Hematopoietic multipotent progenitor cell treated with erythropoietin and hydrocortisone succinate and interleukin-3 and kit ligand, for 17 days (in vitro differentiated cells): ENCODE results near the gene FBXL3.
A peak's percentile ranks its signal among the peaks of the same experiment; 100 is the strongest.
"Not testable (repeated sequence)": the region's sequence is repeated elsewhere in the genome, so short reads cannot be mapped to it uniquely, and the experiment has no call there.

Source experiments
- DNase-seq: peaks from one replicate; pipeline ENCODE4 v3.0.0-alpha.2; 2015; ENCODE audit warnings: low spot score

The FBXL3 gene

GRCh38 chr13:76983676-76984075 lies 43.3 kb downstream of the FBXL3 start:
- DNase-seq = no peak

- DNase-seq = no peak
Measured at GRCh38 chr13:76982061-76982460, 44.9 kb downstream of the FBXL3 start.

- DNase-seq = peak; percentile 75
Measured at GRCh38 chr13:76980075-76980718, 46.8 kb downstream of the FBXL3 start.

- no peak for DNase-seq
Measured at GRCh38 chr13:76976929-76977328, 50.0 kb downstream of the FBXL3 start.

- no peak for DNase-seq
Measured at GRCh38 chr13:76976490-76976889, 50.5 kb downstream of the FBXL3 start.

GRCh38 chr13:76975863-76976262 lies 51.1 kb downstream of the FBXL3 start:
- DNase-seq = no peak

- DNase-seq = no peak
Measured at GRCh38 chr13:76974618-76974975, 52.4 kb downstream of the FBXL3 start.

GRCh38 chr13:76973920-76974617 lies 52.9 kb downstream of the FBXL3 start:
- DNase-seq = no peak

- no peak for DNase-seq
Measured at GRCh38 chr13:76971851-76972829, 54.8 kb downstream of the FBXL3 start.

- DNase-seq = no peak
Measured at GRCh38 chr13:76971215-76971614, 55.7 kb downstream of the FBXL3 start.

- no peak for DNase-seq
Measured at GRCh38 chr13:76969488-76970365, 57.2 kb downstream of the FBXL3 start.

GRCh38 chr13:76968041-76968440 lies 58.9 kb downstream of the FBXL3 start:
- no peak for DNase-seq

GRCh38 chr13:76967031-76967430 lies 59.9 kb downstream of the FBXL3 start:
- no peak for DNase-seq

- no peak for DNase-seq
Measured at GRCh38 chr13:76965759-76966421, 61.1 kb downstream of the FBXL3 start.

- DNase-seq = not testable (repeated sequence)
Measured at GRCh38 chr13:76959734-76960133, 67.2 kb downstream of the FBXL3 start.

GRCh38 chr13:76958841-76959432 lies 68.0 kb downstream of the FBXL3 start:
- no peak for DNase-seq

GRCh38 chr13:76955661-76956060 lies 71.3 kb downstream of the FBXL3 start:
- no peak for DNase-seq
